CD14-positive monocyte (primary cell): Measurements from ENCODE around the gene CDH6. TPM values are rescaled to one million over a fixed set of nuclear protein-coding genes. Genes with fewer than 3 reads are reported as not detected.

Experiments used
- DNase-seq, 3 donors: peaks; one replicate each; pipeline ENCODE4 v3.0.0-alpha.2; 2011 to 2022
- H2AFZ ChIP-seq: 2 replicates; pipeline ENCODE4 v1.6.0; 2012; ENCODE audit warnings: mild to moderate bottlenecking, low read depth, low read length, inconsistent platforms; ENCODE audit not compliant: insufficient read depth, poor library complexity, severe bottlenecking
- H3K27ac ChIP-seq, 2 donors: 1 replicate in 1 of 2; 2 replicates in 1 of 2; pipeline ENCODE4 v1.5.1; 2012 to 2013; ENCODE audit warnings: low read length in 2 of 2, control low read depth in 1 of 2, inconsistent platforms in 1 of 2, low read depth in 1 of 2, mild to moderate bottlenecking in 1 of 2
- H3K27me3 ChIP-seq, 2 donors: one replicate each; pipeline versions ENCODE4 v1.6.0 to v1.6.1; 2011 to 2013; ENCODE audit warnings: low read length in 2 of 2; ENCODE audit not compliant: control insufficient read depth in 2 of 2, insufficient read depth in 2 of 2
- H3K36me3 ChIP-seq, 2 donors: replicated peaks in 1 of 2; 1 replicate in 1 of 2; 2 replicates in 1 of 2; pipeline versions ENCODE4 v1.5.1 to v1.6.1; 2012 to 2013; ENCODE audit warnings: low read length in 2 of 2, control low read depth in 1 of 2, inconsistent platforms in 1 of 2, mild to moderate bottlenecking in 1 of 2; ENCODE audit not compliant: insufficient read depth in 2 of 2, control insufficient read depth in 1 of 2
- H3K4me1 ChIP-seq, 2 donors: 1 replicate in 1 of 2; 2 replicates in 1 of 2; pipeline versions ENCODE4 v1.5.1 to v1.6.1; 2012 to 2013; ENCODE audit warnings: low read length in 2 of 2, control low read depth in 1 of 2, inconsistent platforms in 1 of 2, mild to moderate bottlenecking in 1 of 2, moderate library complexity in 1 of 2; ENCODE audit not compliant: insufficient read depth in 2 of 2, control insufficient read depth in 1 of 2
- H3K4me2 ChIP-seq: replicated peaks from 2 replicates; pipeline ENCODE3; 2012; ENCODE audit warnings: low read length, moderate library complexity, mild to moderate bottlenecking; ENCODE audit not compliant: poor library complexity, severe bottlenecking; ENCODE audit errors: extremely low read depth
- H3K4me3 ChIP-seq, 3 experiments: fragments of 200-600 bp in 1 of 3; sonication (generic) in 1 of 3; replicated peaks in 1 of 3; 1 replicate in 2 of 3; 2 replicates in 1 of 3; pipeline ENCODE4 v1.5.1; 2011 to 2013; ENCODE audit warnings: low read length in 3 of 3, mild to moderate bottlenecking in 3 of 3, control low read depth in 2 of 3, low read depth in 2 of 3, inconsistent platforms in 1 of 3, moderate library complexity in 1 of 3
- H3K79me2 ChIP-seq: 2 replicates; pipeline ENCODE4 v1.6.0; 2012; ENCODE audit warnings: mild to moderate bottlenecking, control low read depth, inconsistent platforms, low read length, moderate library complexity; ENCODE audit not compliant: insufficient read depth
- H3K9ac ChIP-seq: 2 replicates; pipeline ENCODE4 v1.6.0; 2017; ENCODE audit warnings: low read length, mild to moderate bottlenecking; ENCODE audit not compliant: insufficient read depth, poor library complexity, severe bottlenecking
- H3K9me3 ChIP-seq, 2 donors: replicated peaks in 1 of 2; 1 replicate in 1 of 2; 2 replicates in 1 of 2; pipeline versions ENCODE4 v1.5.1 to v1.6.1; 2012 to 2013; ENCODE audit warnings: low read length in 2 of 2, control low read depth in 1 of 2; ENCODE audit not compliant: control insufficient read depth in 1 of 2, insufficient read depth in 1 of 2
- H4K20me1 ChIP-seq: 2 replicates; pipeline ENCODE4 v1.6.0; 2012; ENCODE audit warnings: mild to moderate bottlenecking, low read length, control low read depth, moderate library complexity; ENCODE audit not compliant: insufficient read depth
- H3K27ac Mint-ChIP-seq, 7 donors: one replicate each; pipeline ENCODE4 v1.8.0; 2020; ENCODE audit warnings: mild to moderate bottlenecking in 7 of 7, mixed read lengths in 7 of 7, moderate library complexity in 6 of 7, inconsistent platforms in 2 of 7
- H3K27me3 Mint-ChIP-seq, 3 donors: one replicate each; pipeline ENCODE4 v1.8.0; 2021 to 2022; ENCODE audit warnings: low read depth in 3 of 3, mild to moderate bottlenecking in 3 of 3, mixed read lengths in 3 of 3, moderate library complexity in 3 of 3, inconsistent platforms in 1 of 3
- H3K36me3 Mint-ChIP-seq, 2 donors: one replicate each; pipeline ENCODE4 v1.8.0; 2020; ENCODE audit warnings: mixed read lengths in 2 of 2, inconsistent platforms in 1 of 2, mild to moderate bottlenecking in 1 of 2
- H3K4me1 Mint-ChIP-seq: one replicate; pipeline ENCODE4 v1.8.0; 2020; ENCODE audit warnings: mild to moderate bottlenecking, mixed read lengths
- H3K4me3 Mint-ChIP-seq, 2 donors: one replicate each; pipeline ENCODE4 v1.8.0; 2020; ENCODE audit warnings: mild to moderate bottlenecking in 2 of 2, mixed read lengths in 2 of 2, moderate library complexity in 1 of 2
- H3K9me3 Mint-ChIP-seq, 7 donors: one replicate each; pipeline ENCODE4 v1.8.0; 2020 to 2022; ENCODE audit warnings: mixed read lengths in 7 of 7, mild to moderate bottlenecking in 6 of 7, moderate library complexity in 6 of 7, inconsistent platforms in 2 of 7
- CTCF ChIP-seq: fragments of 200-600 bp; IDR thresholded peaks from one replicate; pipeline ENCODE4 v1.8.0; 2022; ENCODE audit warnings: antibody characterized with exemption, mild to moderate bottlenecking
- WGBS: methylation state at CpG from one replicate; pipeline ENCODE4 v1.1.5; 2013; ENCODE audit warnings: missing lambda C conversion rate; ENCODE audit not compliant: insufficient coverage; 5-methylcytosine and 5-hydroxymethylcytosine counted together
- intact Hi-C, 2 donors: fragments of 100-400 bp; cut with micrococcal nuclease; formaldehyde crosslinking; loops; one replicate each; pipeline versions ENCODE4 v1.15.0 to v1.15.1; 2023
- polyA plus RNA-seq, 3 donors: library from polyadenylated mRNA; depleted of rRNA in 1 of 3; unstranded in 2 of 3; stranded (reverse) in 1 of 3; fragments of 300-500 nt in 2 of 3; fragments of >200 nt in 1 of 3; fragmentation: Illumina TruSeq in 2 of 3; gene quantifications; 1 replicate in 2 of 3; 2 replicates in 1 of 3; pipeline ENCODE4 v1.2.3, GENCODE V29; 2012 to 2021

The CDH6 gene
- polyA plus RNA-seq, 3 donors, result not detected

- Histone ChIP-seq H3K4me2 (no peak overlapping the region), H3K9me3 (no peaks in the 10 kb centered on the region)
- H3K4me1 Mint-ChIP-seq, result no peaks in the 10 kb centered on the region
These were observed 79.7 kb downstream of the CDH6 start for GRCh38 chr5:31273161-31273560.

GRCh38 chr5:31273631-31274378, 80.3 kb downstream of the CDH6 start:
- H3K27ac ChIP-seq, result no peak overlapping the region
- no peaks in the 10 kb centered on the region for H3K79me2 ChIP-seq
- H3K4me3 ChIP-seq, result no peak overlapping the region
- no peak overlapping the region for H3K4me3 Mint-ChIP-seq
- no peaks in the 10 kb centered on the region for H3K27me3 ChIP-seq
- peaks cover 0 to 3% (median 2%) of the 10 kb centered on the region in 3 donors for H3K27me3 Mint-ChIP-seq
- intact Hi-C loops, result no loop called here
- H3K36me3 ChIP-seq, result no peaks in the 10 kb centered on the region
- H3K9me3 ChIP-seq, result no peaks in the 10 kb centered on the region
- no peaks in the 10 kb centered on the region for H3K4me1 ChIP-seq
- no peak overlapping the region for H2AFZ ChIP-seq
- H3K4me2 ChIP-seq, result no peak overlapping the region
- no peaks in the 10 kb centered on the region for H3K9me3 Mint-ChIP-seq
- no peak for DNase-seq
- H3K9ac ChIP-seq, result no peak overlapping the region
- H3K4me1 Mint-ChIP-seq, result no peaks in the 10 kb centered on the region
- H3K27ac Mint-ChIP-seq, result no peak overlapping the region
- H4K20me1 ChIP-seq, result no peaks in the 10 kb centered on the region
- H3K36me3 Mint-ChIP-seq, result no peaks in the 10 kb centered on the region
- 0% methylated on average over 1 of the region's 8 CpGs for WGBS
- no peak for TF ChIP-seq CTCF

More at GRCh38 chr5:31273161-31273560, 79.7 kb downstream of the CDH6 start:
- Mint-ChIP-seq H3K27me3 (peaks cover 0 to 3% (median 2%) of the 10 kb centered on the region in 3 donors), H3K9me3 (no peaks in the 10 kb centered on the region), H3K4me3 (no peak overlapping the region), H3K27ac (no peak overlapping the region), H3K36me3 (no peaks in the 10 kb centered on the region)
- no peak overlapping the region for H3K9ac ChIP-seq
- H3K27ac ChIP-seq, result no peak overlapping the region
- 81% methylated on average over 10 of the region's 10 CpGs for WGBS
- H4K20me1 ChIP-seq, result no peaks in the 10 kb centered on the region
- no peak for TF ChIP-seq CTCF
- no peaks in the 10 kb centered on the region for H3K79me2 ChIP-seq
- no peak for DNase-seq
- no peak overlapping the region for H3K4me3 ChIP-seq
- intact Hi-C loops, result no loop called here
- no peaks in the 10 kb centered on the region for H3K27me3 ChIP-seq
- no peaks in the 10 kb centered on the region for H3K36me3 ChIP-seq
- H2AFZ ChIP-seq, result no peak overlapping the region
- H3K4me1 ChIP-seq, result no peaks in the 10 kb centered on the region
